Measurements from ENCODE around the gene KHK.

The KHK gene

GRCh38 chr2:27076323-27076722 is 10.2 kb upstream of the KHK start:
- Histone ChIP-seq H3K9ac (ENCODE audit: low read depth, low read length) (no peak overlapping the region), H3K4me1 (ENCODE audit: control insufficient read depth, insufficient read depth, low read length) (peaks cover 51% of the 10 kb centered on the region), H3K9me3 (replicated peaks; ENCODE audit: low read length) (no peaks in the 10 kb centered on the region), H3K36me3 (ENCODE audit: insufficient read depth, low read length) (no peaks in the 10 kb centered on the region), H3K4me2 (ENCODE audit: low read length) (no peak overlapping the region), H3K4me3 (ENCODE audit: low read length) (no peak overlapping the region), H3K27me3 (ENCODE audit: control insufficient read depth, insufficient read depth, low read length) (no peaks in the 10 kb centered on the region)

DNA sequence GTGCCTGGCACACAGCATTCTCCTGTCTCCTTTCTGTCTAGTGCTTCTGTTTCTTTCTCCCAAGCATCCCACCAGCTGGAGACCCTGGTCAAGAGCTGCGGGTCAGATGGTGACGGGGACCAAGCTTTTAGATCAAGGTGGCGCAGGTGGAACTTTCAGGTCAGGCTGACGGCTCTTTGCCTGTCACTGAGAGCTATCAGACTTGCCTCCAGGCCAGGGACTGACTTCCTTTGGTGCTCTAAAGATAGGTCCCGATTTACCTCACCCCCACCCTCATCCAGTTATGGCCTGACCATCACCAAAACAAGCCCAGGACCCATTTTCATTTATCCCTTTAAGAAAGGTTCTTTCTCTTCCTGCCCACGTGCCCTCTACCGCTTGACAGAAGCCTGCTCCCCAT is 9.3 kb upstream of the KHK start:
- Histone ChIP-seq H3K4me1 (ENCODE audit: control insufficient read depth, insufficient read depth, low read length) (peaks cover 56% of the 10 kb centered on the region), H3K9me3 (replicated peaks; ENCODE audit: low read length) (no peaks in the 10 kb centered on the region)

DNA sequence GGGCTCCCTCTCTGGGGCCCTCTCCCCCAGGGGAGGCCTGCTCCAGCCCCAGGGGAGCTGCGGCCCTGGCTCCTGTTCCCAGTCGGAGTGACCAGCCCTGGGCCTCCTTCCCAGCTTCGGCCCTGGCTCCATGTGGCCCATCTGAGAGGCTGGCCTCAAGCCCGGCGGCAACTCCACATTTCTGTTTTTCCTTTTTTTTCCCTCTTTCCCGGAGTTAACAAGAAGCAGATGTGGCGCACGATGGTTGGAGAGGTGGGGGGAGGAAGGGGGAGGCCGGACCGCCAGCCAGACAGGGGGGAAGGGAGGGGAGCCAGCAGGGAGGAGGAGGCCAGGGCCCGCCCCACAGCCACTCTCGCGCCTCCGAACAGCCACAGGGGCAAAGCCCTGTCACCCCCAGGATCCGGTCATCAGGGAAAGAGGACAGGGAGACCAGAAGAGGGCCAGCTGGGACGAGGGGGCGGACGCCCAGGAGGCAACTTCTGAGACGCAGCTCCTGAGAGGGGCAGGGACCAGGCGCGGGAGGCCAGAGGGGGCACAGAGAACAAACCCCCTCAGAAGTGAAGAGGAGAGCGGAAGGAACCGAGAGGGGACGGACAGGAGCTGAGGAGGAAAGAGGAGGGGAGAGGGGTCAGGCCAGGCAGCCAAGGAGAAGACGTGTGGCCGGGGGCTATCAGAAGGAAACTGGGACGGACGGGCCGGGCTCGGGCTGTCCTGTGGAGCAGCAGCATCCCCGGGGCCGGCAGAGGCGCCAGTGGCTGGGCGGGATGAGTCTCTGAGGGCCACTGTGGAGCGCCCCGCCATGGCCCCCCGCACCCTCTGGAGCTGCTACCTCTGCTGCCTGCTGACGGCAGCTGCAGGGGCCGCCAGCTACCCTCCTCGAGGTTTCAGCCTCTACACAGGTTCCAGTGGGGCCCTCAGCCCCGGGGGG is 8.0 kb upstream of the KHK start, which contains the start of gene EMILIN1:
TSS of gene EMILIN1 (plus strand) at position 349 of the 928 bp plus-strand sequence. CDS start at position 800, 451 bp downstream.
- H3K4me2 ChIP-seq (ENCODE audit: low read length), result peak within 1 kb of the TSS; percentile 91
- peaks cover 8% of the 10 kb centered on the region for H3K36me3 ChIP-seq (ENCODE audit: insufficient read depth, low read length)
- no peaks in the 10 kb centered on the region for H3K9me3 ChIP-seq (replicated peaks; ENCODE audit: low read length)
- peaks cover 63% of the 10 kb centered on the region for H3K4me1 ChIP-seq (ENCODE audit: control insufficient read depth, insufficient read depth, low read length)
- peak within 1 kb of the TSS; percentile 86 for H3K9ac ChIP-seq (ENCODE audit: low read depth, low read length)
- H3K4me3 ChIP-seq (ENCODE audit: low read length), result peak within 1 kb of the TSS; percentile 76
- no peaks in the 10 kb centered on the region for H3K27me3 ChIP-seq (ENCODE audit: control insufficient read depth, insufficient read depth, low read length)

More for the DNA sequence above, 9.3 kb upstream of the KHK start:
- H3K36me3 ChIP-seq (ENCODE audit: insufficient read depth, low read length), result peaks cover 4% of the 10 kb centered on the region
- H3K9ac ChIP-seq (ENCODE audit: low read depth, low read length), result no peak overlapping the region
- H3K4me3 ChIP-seq (ENCODE audit: low read length), result no peak overlapping the region
- H3K4me2 ChIP-seq (ENCODE audit: low read length), result no peak overlapping the region
- H3K27me3 ChIP-seq (ENCODE audit: control insufficient read depth, insufficient read depth, low read length), result no peaks in the 10 kb centered on the region

DNA sequence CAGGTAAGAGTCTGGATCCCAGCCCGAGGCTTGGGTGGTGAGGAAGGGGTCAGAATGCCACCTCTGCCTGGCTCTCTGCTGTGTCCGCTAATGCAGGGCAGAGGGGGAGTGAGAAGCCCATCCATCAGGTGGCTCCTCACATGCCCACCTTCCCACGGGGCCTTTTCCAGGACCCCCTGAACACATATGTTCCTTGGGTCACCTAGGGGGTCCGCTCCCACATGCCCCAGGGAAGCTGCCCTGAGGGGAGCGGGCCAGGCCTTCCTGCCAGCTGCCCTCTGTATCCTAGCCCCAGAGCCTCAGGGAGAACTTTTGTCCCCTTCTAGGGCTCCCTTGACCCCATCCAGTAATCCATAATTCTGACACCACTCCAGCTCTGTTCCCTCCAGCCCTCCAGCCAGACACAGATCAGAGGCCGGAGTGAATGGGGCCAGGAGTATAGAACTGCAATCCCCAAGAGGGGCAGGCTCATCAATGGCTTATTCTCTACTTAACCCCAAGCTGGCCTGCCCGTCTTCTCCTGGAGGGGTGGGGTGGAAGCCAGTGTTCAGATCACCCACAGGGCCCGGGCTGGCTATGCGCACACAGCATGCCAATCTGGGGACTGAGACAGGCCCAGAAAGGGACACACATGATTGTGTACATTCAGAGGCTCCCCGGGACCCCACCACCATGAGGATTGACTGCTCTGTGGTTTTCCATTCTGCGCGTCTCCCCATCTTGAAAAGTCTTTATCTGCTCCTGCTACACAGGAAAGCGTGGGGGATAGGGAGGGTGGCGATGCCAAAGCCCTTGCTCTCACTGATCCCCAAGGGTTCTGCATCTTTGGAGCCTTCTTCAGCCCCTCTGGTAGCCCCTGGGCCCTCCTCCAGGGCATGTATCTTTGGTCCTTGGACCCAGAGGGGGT is 7.1 kb upstream of the KHK start:
- no peaks in the 10 kb centered on the region for H3K27me3 ChIP-seq (ENCODE audit: control insufficient read depth, insufficient read depth, low read length)
- peak overlapping the region; percentile 86 for H3K9ac ChIP-seq (ENCODE audit: low read depth, low read length)
- H3K4me2 ChIP-seq (ENCODE audit: low read length), result peak overlapping the region; percentile 91
- H3K4me1 ChIP-seq (ENCODE audit: control insufficient read depth, insufficient read depth, low read length), result peaks cover 63% of the 10 kb centered on the region
- no peaks in the 10 kb centered on the region for H3K9me3 ChIP-seq (replicated peaks; ENCODE audit: low read length)
- H3K4me3 ChIP-seq (ENCODE audit: low read length), result peak overlapping the region; percentile 76
- peaks cover 10% of the 10 kb centered on the region for H3K36me3 ChIP-seq (ENCODE audit: insufficient read depth, low read length)

GRCh38 chr2:27080140-27080469 is 6.5 kb upstream of the KHK start:
- Histone ChIP-seq H3K36me3 (ENCODE audit: insufficient read depth, low read length) (peaks cover 10% of the 10 kb centered on the region), H3K9me3 (replicated peaks; ENCODE audit: low read length) (no peaks in the 10 kb centered on the region), H3K4me1 (ENCODE audit: control insufficient read depth, insufficient read depth, low read length) (peaks cover 58% of the 10 kb centered on the region), H3K4me2 (ENCODE audit: low read length) (peak overlapping the region; percentile 91), H3K9ac (ENCODE audit: low read depth, low read length) (peak overlapping the region; percentile 86), H3K27me3 (ENCODE audit: control insufficient read depth, insufficient read depth, low read length) (no peaks in the 10 kb centered on the region), H3K4me3 (ENCODE audit: low read length) (peak overlapping the region; percentile 76)

DNA sequence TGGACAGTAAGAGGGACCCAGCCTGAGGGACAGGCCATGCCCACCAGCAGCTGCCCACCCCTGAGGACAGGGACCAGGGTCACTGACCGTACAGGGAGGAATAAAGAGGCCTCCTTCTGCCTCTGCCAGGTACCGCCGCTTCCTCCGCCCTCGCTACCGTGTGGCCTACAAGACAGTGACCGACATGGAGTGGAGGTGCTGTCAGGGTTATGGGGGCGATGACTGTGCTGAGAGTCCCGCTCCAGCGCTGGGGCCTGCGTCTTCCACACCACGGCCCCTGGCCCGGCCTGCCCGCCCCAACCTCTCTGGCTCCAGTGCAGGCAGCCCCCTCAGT is 6.0 kb upstream of the KHK start:
- Histone ChIP-seq H3K27me3 (ENCODE audit: control insufficient read depth, insufficient read depth, low read length) (no peaks in the 10 kb centered on the region), H3K4me2 (ENCODE audit: low read length) (peak overlapping the region; percentile 91), H3K9ac (ENCODE audit: low read depth, low read length) (peak overlapping the region; percentile 86), H3K4me3 (ENCODE audit: low read length) (peak overlapping the region; percentile 76), H3K36me3 (ENCODE audit: insufficient read depth, low read length) (peaks cover 10% of the 10 kb centered on the region), H3K4me1 (ENCODE audit: control insufficient read depth, insufficient read depth, low read length) (peaks cover 59% of the 10 kb centered on the region), H3K9me3 (replicated peaks; ENCODE audit: low read length) (no peaks in the 10 kb centered on the region)

DNA sequence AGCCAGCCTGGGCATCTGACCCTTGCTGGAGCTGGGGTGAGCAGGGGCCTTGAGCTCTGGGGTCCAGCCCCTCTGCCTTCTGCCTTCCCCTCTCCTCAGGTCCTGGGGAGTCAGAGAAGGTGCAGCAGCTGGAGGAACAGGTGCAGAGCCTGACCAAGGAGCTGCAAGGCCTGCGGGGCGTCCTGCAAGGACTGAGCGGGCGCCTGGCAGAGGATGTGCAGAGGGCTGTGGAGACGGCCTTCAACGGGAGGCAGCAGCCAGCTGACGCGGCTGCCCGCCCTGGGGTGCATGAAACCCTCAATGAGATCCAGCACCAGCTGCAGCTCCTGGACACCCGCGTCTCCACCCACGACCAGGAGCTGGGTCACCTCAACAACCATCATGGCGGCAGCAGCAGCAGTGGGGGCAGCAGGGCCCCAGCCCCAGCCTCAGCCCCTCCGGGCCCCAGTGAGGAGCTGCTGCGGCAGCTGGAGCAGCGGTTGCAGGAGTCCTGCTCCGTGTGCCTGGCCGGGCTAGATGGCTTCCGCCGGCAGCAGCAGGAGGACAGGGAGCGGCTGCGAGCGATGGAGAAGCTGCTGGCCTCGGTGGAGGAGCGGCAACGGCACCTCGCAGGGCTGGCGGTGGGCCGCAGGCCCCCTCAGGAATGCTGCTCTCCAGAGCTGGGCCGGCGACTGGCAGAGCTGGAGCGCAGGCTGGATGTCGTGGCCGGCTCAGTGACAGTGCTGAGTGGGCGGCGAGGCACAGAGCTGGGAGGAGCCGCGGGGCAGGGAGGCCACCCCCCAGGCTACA is 4.4 kb upstream of the KHK start:
- H3K4me1 ChIP-seq (ENCODE audit: control insufficient read depth, insufficient read depth, low read length), result peaks cover 72% of the 10 kb centered on the region
- no peaks in the 10 kb centered on the region for H3K9me3 ChIP-seq (replicated peaks; ENCODE audit: low read length)
- peak overlapping the region; percentile 91 for H3K4me2 ChIP-seq (ENCODE audit: low read length)
- H3K4me3 ChIP-seq (ENCODE audit: low read length), result peak overlapping the region; percentile 41
- peak overlapping the region; percentile 55 for H3K9ac ChIP-seq (ENCODE audit: low read depth, low read length)
- peaks cover 10% of the 10 kb centered on the region for H3K36me3 ChIP-seq (ENCODE audit: insufficient read depth, low read length)
- H3K27me3 ChIP-seq (ENCODE audit: control insufficient read depth, insufficient read depth, low read length), result no peaks in the 10 kb centered on the region

DNA sequence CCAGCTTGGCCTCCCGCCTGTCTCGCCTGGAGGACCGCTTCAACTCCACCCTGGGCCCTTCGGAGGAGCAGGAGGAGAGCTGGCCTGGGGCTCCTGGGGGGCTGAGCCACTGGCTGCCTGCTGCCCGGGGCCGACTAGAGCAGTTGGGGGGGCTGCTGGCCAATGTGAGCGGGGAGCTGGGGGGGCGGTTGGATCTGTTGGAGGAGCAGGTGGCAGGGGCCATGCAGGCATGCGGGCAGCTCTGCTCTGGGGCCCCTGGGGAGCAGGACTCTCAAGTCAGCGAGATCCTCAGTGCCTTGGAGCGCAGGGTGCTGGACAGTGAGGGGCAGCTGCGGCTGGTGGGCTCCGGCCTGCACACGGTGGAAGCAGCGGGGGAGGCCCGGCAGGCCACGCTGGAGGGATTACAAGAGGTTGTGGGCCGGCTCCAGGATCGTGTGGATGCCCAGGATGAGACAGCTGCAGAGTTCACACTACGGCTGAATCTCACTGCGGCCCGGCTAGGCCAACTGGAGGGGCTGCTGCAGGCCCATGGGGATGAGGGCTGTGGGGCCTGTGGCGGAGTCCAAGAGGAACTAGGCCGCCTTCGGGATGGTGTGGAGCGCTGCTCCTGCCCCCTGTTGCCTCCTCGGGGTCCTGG is 3.7 kb upstream of the KHK start:
- H3K36me3 ChIP-seq (ENCODE audit: insufficient read depth, low read length), result peaks cover 10% of the 10 kb centered on the region
- peak overlapping the region; percentile 91 for H3K4me2 ChIP-seq (ENCODE audit: low read length)
- H3K27me3 ChIP-seq (ENCODE audit: control insufficient read depth, insufficient read depth, low read length), result no peaks in the 10 kb centered on the region
- H3K4me1 ChIP-seq (ENCODE audit: control insufficient read depth, insufficient read depth, low read length), result peaks cover 70% of the 10 kb centered on the region
- peak overlapping the region; percentile 24 for H3K9ac ChIP-seq (ENCODE audit: low read depth, low read length)
- no peak overlapping the region for H3K4me3 ChIP-seq (ENCODE audit: low read length)
- H3K9me3 ChIP-seq (replicated peaks; ENCODE audit: low read length), result no peaks in the 10 kb centered on the region

GRCh38 chr2:27083410-27084296 is 2.9 kb upstream of the KHK start:
- no peak overlapping the region for H3K4me3 ChIP-seq (ENCODE audit: low read length)
- no peaks in the 10 kb centered on the region for H3K27me3 ChIP-seq (ENCODE audit: control insufficient read depth, insufficient read depth, low read length)
- no peaks in the 10 kb centered on the region for H3K9me3 ChIP-seq (replicated peaks; ENCODE audit: low read length)
- H3K36me3 ChIP-seq (ENCODE audit: insufficient read depth, low read length), result peaks cover 10% of the 10 kb centered on the region
- H3K4me2 ChIP-seq (ENCODE audit: low read length), result no peak overlapping the region
- H3K9ac ChIP-seq (ENCODE audit: low read depth, low read length), result no peak overlapping the region
- H3K4me1 ChIP-seq (ENCODE audit: control insufficient read depth, insufficient read depth, low read length), result peaks cover 63% of the 10 kb centered on the region

All from skeletal muscle satellite cell (primary cell).